ENCODE results near the gene ETV1.

ETV1 gene

DNA sequence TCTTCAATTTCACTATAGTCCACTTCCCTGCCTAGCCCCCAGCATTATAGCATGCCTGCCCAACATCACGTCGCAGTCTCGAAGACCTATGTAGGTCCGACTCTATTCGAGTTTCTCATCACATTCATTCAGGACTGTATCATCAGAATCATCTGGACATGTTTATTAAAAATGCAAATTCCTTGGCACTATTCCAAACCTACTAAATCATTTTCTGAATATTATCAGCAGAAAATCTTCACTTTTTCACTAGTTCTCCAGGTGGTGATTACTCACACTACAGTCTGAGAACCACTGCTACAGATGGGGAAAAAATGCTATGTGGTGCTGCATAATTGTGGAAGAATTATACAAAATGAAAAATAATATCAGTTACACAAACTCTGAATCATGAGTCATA is 29.3 kb upstream of the ETV1 start:
- no peaks in the 10 kb centered on the region for H4K20me1 ChIP-seq (ENCODE audit: control insufficient read depth, insufficient read depth, low read depth, low read length)
- TF ChIP-seq, protein P1, sequence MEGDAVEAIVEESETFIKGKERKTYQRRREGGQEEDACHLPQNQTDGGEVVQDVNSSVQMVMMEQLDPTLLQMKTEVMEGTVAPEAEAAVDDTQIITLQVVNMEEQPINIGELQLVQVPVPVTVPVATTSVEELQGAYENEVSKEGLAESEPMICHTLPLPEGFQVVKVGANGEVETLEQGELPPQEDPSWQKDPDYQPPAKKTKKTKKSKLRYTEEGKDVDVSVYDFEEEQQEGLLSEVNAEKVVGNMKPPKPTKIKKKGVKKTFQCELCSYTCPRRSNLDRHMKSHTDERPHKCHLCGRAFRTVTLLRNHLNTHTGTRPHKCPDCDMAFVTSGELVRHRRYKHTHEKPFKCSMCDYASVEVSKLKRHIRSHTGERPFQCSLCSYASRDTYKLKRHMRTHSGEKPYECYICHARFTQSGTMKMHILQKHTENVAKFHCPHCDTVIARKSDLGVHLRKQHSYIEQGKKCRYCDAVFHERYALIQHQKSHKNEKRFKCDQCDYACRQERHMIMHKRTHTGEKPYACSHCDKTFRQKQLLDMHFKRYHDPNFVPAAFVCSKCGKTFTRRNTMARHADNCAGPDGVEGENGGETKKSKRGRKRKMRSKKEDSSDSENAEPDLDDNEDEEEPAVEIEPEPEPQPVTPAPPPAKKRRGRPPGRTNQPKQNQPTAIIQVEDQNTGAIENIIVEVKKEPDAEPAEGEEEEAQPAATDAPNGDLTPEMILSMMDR (IDR thresholded peaks at IDR 0.05; ENCODE audit: low read depth, low read length, poor library complexity, severe bottlenecking), result no peak
- no peak for TF ChIP-seq EZH2phosphoT487 (IDR thresholded peaks at IDR 0.05; ENCODE audit: borderline replicate concordance, low read length)
- no peaks in the 10 kb centered on the region for H3F3A ChIP-seq (ENCODE audit: control insufficient read depth, insufficient read depth)
- no peaks in the 10 kb centered on the region for H3K27me3 ChIP-seq (ENCODE audit: control insufficient read depth, low read length)
- no peak overlapping the region for H3K4me2 ChIP-seq (ENCODE audit: low read length)
- no peaks in the 10 kb centered on the region for H3K36me3 ChIP-seq (ENCODE audit: control insufficient read depth, low read length)
- no peaks in the 10 kb centered on the region for H3K4me1 ChIP-seq (ENCODE audit: control insufficient read depth, low read length)
- no peaks in the 10 kb centered on the region for H3K79me2 ChIP-seq (ENCODE audit: control insufficient read depth, low read length)
- H3K27ac ChIP-seq (ENCODE audit: low read depth, low read length), result no peak overlapping the region
- no peaks in the 10 kb centered on the region for H3K9me3 ChIP-seq (ENCODE audit: control insufficient read depth, insufficient read depth, low read length)
- H3K4me3 ChIP-seq (ENCODE audit: low read length), result no peak overlapping the region
- H3K9me2 ChIP-seq (replicated peaks; ENCODE audit: control insufficient read depth, low read length), result no peaks in the 10 kb centered on the region

DNA sequence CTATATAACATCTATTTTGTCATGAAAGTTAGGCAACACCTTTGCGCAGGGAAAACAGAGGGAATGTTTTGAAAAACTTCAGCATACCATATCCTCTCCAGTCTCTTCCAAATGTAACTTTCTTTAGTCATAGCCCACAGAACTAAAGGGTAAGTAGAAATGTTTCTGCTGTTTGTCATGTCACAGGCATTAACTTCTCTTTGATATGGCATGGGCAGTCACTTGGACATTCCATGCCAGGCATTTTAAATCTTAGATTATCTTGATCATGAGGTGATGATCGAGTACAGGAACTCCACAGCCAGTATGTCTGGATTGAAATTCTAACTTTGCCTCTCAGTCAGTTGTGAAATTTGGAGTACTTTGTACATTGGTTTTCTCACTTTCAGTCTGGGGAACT is 27.5 kb upstream of the ETV1 start:
- Histone ChIP-seq H3K4me1 (ENCODE audit: control insufficient read depth, low read length) (no peaks in the 10 kb centered on the region), H3K4me2 (ENCODE audit: low read length) (no peak overlapping the region), H3K27me3 (ENCODE audit: control insufficient read depth, low read length) (no peaks in the 10 kb centered on the region), H3K9me2 (replicated peaks; ENCODE audit: control insufficient read depth, low read length) (no peaks in the 10 kb centered on the region), H3K27ac (ENCODE audit: low read depth, low read length) (no peak overlapping the region), H3K4me3 (ENCODE audit: low read length) (no peak overlapping the region), H3K9me3 (ENCODE audit: control insufficient read depth, insufficient read depth, low read length) (no peaks in the 10 kb centered on the region), H3F3A (ENCODE audit: control insufficient read depth, insufficient read depth) (no peaks in the 10 kb centered on the region), H4K20me1 (ENCODE audit: control insufficient read depth, insufficient read depth, low read depth, low read length) (no peaks in the 10 kb centered on the region), H3K36me3 (ENCODE audit: control insufficient read depth, low read length) (no peaks in the 10 kb centered on the region), H3K79me2 (ENCODE audit: control insufficient read depth, low read length) (no peaks in the 10 kb centered on the region)
- no peak for TF ChIP-seq EZH2phosphoT487 (IDR thresholded peaks at IDR 0.05; ENCODE audit: borderline replicate concordance, low read length)
- TF ChIP-seq, protein P1 (IDR thresholded peaks at IDR 0.05; ENCODE audit: low read depth, low read length, poor library complexity, severe bottlenecking), result no peak

DNA sequence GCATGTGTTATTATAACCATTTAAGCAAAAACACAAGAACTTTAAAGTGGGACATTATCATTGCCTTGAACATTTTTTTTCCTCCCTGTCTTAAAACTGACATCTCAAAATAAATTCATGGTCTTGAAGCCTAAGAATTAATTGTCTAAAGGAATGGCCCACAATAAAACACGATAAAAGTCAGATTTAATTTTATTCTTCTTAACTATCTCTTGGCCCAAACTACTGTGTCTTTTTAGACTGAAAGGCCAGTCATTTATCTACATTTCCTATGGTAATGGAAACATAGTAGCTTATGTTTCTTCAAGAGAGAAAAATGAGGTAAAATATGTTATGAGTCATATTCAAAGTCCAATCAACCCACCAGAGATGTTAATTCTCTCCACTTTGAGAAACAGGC is 24.4 kb upstream of the ETV1 start:
- H3K9me3 ChIP-seq (ENCODE audit: control insufficient read depth, insufficient read depth, low read length), result no peaks in the 10 kb centered on the region
- no peak overlapping the region for H3K4me2 ChIP-seq (ENCODE audit: low read length)
- H3K79me2 ChIP-seq (ENCODE audit: control insufficient read depth, low read length), result no peaks in the 10 kb centered on the region
- H3K9me2 ChIP-seq (replicated peaks; ENCODE audit: control insufficient read depth, low read length), result no peaks in the 10 kb centered on the region
- H3K27ac ChIP-seq (ENCODE audit: low read depth, low read length), result no peak overlapping the region
- no peaks in the 10 kb centered on the region for H4K20me1 ChIP-seq (ENCODE audit: control insufficient read depth, insufficient read depth, low read depth, low read length)
- no peak for TF ChIP-seq EZH2phosphoT487 (IDR thresholded peaks at IDR 0.05; ENCODE audit: borderline replicate concordance, low read length)
- TF ChIP-seq, protein P1 (IDR thresholded peaks at IDR 0.05; ENCODE audit: low read depth, low read length, poor library complexity, severe bottlenecking), result no peak
- no peaks in the 10 kb centered on the region for H3K4me1 ChIP-seq (ENCODE audit: control insufficient read depth, low read length)
- no peaks in the 10 kb centered on the region for H3K27me3 ChIP-seq (ENCODE audit: control insufficient read depth, low read length)
- H3K4me3 ChIP-seq (ENCODE audit: low read length), result no peak overlapping the region
- H3F3A ChIP-seq (ENCODE audit: control insufficient read depth, insufficient read depth), result no peaks in the 10 kb centered on the region
- no peaks in the 10 kb centered on the region for H3K36me3 ChIP-seq (ENCODE audit: control insufficient read depth, low read length)
